NK-92 (cell line): Measurements from ENCODE around the gene PSG2.
"Not testable (repeated sequence)": the region's sequence is repeated elsewhere in the genome, so short reads cannot be mapped to it uniquely, and the experiment has no call there.

Source experiments
- DNase-seq: peaks from one replicate; lab custom pipeline; 2025; ENCODE audit not compliant: unreplicated experiment; lab: John Stamatoyannopoulos, UW

PSG2 gene

DNA sequence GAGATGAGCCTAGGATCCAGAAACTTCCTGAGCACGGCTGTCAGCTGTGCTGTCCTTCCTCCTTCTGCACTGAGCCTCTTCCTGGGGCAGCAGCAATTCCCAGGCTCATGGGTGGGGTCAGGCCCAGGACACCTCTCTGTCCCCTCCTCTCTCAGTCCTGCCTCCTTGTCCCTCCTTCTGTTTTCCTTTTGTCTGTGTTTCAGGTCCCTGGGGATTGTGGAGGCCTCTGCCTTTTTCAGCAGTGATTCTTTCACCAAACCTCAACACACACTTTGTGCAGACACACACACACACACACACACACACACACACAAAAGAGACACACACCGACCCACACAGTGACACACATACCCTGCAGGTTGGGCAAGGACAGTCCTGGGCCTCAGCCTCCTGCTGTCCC is at the start of gene PSG2:
Gene PSG2 (minus strand): TSS at position 101 of the 400 bp plus-strand sequence. CDS start 132 bp downstream, outside the sequence.
- not testable (repeated sequence) for DNase-seq

DNA sequence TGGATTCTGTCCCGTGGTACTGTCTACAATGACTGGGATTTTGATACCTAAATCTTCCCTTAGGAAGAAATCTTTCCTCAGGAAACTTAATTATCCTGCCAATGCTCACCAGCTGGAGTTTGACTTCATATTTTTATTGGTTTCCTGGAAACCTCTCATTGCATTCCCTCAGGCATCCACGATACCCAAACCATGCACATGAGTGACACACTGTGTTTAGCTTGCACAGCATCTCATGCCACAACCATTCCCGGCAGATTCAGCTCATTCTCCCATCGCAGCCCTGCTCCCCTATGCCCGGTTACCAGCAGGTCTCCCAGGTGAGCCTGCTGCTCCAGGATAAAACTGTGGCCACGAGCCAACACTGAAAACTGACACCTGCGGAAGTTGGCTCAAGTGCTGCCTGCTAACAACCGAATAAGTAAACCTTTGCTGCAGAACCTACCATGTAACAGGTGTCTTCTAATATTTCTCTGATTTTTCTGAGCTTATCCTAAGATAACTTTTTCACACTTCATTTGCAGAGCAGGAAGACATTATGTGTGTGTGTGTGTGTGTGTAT is 48.9 kb upstream of the PSG2 start:
- not testable (repeated sequence) for DNase-seq

DNA sequence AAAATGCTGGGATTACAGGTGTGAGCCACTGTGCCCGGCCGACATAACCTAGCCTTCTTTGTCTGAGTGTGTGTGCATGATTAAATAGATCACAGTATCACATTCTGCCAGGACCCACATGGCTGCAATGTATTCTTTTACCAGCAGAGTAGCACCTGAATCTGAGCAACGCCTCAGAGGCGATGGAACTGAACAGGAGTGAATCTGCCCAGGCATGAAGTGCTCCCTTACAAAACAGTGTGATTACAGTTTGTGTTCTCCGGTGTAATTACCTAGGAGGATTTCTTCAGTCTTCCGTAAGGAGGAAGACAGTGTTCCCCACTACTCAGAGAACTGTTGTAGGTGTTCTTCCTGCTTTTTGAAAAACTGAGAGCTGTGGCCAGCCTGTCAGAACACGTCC is 46.7 kb upstream of the PSG2 start:
- DNase-seq: not testable (repeated sequence)

DNA sequence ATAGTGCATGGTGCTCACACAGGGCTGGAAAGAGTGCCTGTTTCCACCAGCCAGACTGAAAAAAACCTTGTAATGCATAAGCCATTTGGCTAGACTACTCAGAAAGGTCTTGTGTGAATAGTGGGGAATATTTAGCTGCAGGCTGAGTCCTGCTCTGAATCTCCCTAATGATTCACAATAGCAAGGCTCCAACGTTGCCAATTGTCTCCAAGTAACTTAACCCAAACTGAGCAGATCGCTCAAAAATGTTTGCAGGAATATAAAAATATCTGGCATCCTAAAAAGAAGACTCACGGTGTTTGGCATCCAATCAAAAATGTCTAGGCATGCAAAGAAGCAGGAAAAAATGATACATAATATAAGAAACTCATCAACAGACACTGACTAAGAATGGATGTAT is 44.8 kb upstream of the PSG2 start:
- DNase-seq: not testable (repeated sequence)

DNA sequence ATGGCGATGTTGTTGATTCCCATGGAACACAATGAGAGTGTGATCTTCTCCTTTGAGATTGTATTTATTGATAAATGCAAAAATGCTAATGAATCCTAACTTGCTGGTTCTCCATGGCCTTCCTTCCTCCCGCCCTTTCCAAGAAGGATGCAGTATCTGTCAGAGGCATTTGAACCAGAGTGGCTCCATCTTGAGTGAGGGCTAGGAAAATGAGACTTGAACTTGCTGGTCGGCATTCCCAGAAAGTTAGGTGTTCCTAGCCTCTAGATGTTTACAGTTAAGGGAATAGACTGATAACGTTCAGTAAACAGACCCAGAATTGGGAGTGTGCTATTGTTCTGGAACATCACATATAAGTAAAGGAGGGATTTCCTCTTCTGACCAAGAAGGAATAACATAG is 44.2 kb upstream of the PSG2 start:
- no peak for DNase-seq

DNA sequence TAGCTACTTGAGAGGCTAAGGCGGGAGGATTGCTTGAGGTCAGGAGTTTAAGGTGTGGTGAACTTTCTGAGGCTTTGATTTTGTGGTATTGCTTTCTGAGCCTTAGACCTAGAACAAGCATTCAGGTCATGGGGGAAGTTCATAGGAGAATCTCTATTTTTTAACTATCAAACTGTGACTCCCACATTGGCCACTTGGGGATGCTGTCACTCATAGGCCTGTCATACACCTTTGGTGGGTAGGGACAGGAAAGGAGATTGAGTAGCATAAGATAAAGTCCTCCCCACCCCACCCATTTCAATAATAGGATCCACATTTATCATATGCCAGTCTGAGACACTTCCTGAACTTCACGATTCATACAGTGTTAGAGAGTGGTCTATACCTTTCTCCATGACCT is 41.9 kb upstream of the PSG2 start:
- DNase-seq: no peak

DNA sequence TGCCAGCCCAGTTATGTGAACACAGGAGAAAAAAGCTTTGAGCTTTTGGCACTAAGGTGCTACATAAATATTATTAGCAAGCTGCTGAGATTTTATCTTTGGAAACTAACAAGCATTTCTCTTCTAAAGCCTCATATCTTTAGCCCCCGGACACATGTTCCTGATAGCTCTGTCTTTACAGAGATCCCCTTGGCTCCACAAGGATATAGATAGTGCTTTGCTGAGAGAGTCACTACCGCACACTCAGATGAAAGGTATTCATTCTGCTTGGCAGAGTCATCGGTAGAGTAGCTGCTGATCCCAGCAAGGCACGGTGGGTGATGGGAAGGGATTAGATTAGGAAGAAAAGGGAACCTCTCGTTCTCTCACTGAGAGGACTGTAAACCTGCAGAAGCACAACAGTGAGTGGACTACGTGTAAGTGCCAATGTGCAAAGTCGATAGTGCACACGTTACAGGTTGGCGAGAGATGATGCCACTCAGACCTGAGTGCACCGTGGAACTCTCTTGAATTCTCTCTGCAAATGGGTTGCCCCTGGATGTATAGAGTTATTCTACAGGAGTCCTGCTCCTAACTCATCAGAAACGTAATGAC is 38.0 kb upstream of the PSG2 start:
- not testable (repeated sequence) for DNase-seq

DNA sequence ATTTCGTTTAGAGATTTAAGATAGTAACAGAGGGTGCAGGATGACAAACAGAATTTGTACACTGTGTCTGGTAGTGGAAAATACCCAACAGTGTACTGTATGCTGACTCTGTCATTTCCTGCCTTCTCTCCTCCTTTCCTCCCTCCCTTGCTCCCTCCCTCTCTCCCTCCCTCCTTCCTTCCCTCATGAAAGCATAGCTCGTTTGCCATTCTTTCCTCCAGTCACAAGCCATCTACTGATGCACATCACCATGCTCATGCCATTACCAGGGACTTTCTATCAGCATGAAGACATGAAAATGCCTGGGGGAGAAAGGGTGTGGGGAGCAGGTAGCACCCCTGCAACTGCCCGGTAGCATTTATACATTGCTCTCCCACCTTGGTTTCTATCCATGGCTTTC is 37.0 kb upstream of the PSG2 start:
- DNase-seq: not testable (repeated sequence)

DNA sequence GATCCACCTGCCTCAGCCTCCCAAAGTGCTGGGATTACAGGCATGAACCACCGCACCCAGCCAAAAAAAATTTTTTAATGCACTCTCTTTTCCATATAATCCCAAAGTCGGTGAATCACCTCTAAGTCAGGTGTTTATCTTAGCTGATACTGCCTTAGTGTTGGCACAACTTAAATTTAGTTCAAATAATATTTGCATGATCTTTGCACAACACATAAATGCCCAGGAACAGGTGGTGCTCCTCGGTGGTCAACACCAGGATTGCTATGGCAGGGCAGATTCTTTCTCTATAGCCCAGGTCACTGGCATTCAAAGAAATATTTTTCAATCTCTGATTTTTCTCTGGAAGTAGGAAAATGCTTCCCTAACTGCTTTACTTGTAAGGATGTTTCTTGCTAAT is 33.9 kb upstream of the PSG2 start:
- DNase-seq: not testable (repeated sequence)

DNA sequence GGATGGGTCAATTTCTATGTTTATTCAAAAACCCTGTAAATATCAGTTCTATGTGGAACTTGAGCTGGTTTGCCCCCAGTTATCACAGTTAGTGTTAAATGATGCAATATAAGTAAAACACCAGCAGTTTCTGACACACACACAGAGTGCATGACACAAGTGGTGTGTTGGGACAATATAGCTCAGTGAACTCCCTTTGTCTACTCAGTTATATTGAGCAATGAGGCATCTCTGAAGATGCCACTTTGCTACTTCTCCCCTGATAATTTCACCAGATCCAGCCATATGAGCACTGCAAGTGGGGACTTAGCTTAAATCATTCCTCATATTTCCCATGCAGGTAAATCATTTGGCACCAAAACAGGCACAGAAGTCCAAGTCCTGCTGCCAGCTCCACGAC is 33.0 kb upstream of the PSG2 start:
- not testable (repeated sequence) for DNase-seq

DNA sequence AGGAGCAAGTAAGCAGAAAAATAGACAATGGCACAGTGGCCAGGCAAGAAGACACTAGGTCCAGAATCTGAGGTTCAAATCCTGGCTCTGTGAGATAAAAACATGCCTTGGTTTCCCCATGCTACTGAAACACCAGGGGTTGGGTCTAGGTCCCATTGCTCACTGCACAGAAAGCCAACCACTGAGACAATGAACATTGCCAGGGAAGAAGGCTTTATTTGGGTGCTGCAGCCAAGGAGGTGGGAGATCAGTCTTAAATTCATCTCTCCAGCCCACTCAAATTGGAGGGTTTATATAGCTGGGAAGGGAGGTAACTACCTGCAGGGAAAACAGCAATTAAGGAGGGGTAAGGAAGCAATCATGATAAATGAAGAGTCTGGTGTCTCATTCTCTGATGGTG is 32.6 kb upstream of the PSG2 start:
- DNase-seq: not testable (repeated sequence)

DNA sequence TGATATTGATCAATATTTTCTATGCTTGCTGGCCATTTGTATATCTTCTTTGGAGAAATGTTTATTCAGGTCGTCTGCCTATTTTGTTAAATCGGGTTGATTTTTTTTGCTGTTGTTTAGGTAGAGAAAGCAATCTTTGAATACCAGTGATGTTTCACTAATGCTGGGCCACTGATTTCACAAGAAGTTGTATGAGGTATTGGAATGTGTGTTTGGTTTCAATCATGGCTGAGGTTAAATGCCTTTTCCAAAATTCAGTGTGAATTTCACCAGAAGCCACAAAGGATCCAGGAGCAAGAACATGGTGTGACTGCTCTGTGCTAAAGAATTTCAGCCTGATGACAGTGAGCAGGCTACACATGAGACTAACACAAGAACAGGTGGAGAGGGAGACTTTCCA is 32.1 kb upstream of the PSG2 start:
- DNase-seq: not testable (repeated sequence)

DNA sequence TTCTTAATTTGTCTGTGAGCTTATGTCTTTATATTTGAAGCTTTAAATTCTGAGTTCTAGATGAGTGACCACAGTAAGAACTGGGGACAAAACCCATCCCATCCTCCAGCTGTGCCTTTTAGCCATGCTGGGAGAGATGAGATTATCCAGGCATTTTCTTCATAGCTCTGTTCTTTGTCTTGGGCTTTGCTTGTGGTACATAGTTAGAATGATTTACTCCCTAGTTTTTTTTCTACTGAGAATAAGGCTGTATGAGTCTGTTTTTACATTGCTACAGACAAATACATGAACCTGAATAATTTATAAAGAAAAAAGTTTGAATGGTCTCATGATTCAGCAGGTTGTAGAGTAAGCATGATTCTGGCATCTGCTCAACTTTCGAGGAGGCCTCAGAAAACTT is 24.9 kb upstream of the PSG2 start:
- not testable (repeated sequence) for DNase-seq

DNA sequence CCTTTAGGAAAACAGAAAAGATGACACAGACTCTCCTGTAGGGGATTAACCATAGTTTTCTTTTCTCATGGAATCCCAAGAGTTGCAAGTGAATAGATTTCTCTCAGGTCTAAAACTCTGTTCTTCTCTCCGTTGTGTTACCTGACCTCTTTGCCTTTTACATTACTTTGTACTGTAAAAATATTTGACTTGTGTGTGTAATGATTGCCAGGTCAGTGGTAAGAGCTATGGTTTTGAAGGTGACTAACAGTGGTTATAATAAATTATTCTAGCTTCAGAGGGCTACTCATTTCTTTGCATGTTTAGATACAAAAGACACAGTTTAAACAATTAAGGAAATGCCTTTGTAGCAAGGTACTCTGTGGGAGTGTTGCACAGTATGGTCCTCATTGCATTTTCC is 23.0 kb upstream of the PSG2 start:
- no peak for DNase-seq

DNA sequence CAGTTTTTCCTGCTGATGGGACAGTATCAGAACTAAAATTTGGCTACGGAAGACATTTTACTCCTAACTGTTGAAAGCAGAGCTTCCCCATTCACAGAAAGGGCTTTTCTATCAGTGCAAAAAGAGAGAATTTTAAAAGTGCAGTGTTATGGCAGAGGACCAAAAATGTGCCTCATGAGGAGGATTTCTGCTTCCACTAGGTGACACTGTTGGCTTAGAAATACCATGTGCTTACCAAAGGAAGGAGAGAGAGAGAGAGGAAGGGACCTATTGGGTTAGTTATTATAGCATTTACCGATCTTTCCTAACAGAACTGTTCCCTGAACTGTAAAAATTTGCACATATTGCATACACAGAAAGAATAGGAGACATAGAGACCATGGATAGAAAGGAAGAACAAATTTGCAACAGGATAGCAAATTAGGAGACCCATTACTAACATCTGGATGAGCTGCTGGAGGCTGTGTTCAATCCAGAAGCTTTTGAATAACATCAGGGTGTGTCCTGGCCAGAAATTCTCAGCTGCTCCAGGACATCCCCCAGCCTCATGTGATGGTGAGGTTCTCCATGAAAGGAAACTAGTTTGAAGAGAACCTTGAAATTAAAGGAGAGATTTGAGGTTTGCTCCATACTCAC is 21.8 kb upstream of the PSG2 start:
- not testable (repeated sequence) for DNase-seq

DNA sequence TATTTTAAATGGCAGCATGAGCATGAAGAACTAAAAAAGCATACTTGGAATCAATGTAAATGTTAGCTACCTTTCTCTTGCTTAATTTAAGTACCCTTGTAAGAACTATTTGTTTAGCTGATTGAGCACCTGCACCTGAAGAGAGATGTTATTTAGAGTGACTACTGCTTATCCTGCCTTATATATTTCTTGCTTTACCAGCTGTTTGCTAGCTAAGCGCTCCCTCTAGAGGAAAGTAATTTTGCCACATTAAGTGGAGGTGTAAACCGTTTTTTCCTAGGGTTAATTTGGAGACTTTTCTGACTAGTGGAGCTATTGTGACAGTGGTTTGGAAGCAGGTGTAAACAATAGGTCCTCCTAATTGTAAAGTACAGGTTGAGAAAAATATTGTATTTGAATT is 19.4 kb upstream of the PSG2 start:
- no peak for DNase-seq

DNA sequence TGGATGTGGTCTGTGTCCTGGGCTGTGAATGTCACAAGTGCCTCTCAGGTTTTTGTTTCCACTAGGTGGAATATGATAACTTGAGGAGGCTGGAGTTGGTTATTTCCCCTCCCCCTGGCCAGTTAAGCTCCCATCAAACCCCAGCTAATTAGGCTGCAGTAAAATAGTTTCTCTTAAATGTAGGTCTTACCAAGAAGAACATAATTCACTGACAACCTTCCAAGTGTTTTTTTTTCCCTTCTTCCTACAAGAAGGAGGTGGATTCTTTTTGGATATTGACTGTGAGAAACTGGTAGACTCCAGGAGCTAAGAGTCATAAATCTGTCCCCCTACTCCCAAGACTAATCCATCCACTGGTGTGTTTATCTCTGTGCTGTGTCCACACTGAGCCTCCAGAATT is 15.9 kb upstream of the PSG2 start:
- DNase-seq: not testable (repeated sequence)

DNA sequence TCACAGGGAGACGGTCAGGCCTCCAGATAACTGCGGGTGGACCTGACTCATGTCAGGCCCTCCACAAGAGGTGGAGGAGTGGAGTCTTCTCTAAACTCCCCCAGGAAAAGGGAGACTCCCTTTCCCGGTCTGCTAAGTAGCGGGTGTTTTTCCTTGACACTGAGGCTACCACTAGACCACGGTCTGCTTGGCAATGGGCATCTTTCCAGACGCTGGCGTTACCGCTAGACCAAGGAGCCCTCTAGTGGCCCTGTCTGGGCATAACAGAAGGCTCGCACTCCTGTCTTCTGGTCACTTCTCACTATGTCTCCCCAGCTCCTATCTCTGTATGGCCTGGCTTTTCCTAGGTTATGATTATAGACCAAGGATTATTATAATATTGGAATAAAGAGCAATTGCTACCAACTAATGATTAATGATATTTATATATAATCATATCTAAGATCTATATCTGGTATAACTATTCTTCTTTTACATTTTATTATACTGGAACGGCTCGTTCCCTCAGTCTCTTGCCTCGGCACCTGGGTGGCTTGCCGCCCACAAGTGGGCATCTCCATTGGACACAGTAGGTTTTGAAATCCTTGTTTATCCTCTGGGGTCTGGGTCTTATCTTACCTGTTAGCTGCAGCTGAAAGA is 5.3 kb upstream of the PSG2 start:
- not testable (repeated sequence) for DNase-seq

DNA sequence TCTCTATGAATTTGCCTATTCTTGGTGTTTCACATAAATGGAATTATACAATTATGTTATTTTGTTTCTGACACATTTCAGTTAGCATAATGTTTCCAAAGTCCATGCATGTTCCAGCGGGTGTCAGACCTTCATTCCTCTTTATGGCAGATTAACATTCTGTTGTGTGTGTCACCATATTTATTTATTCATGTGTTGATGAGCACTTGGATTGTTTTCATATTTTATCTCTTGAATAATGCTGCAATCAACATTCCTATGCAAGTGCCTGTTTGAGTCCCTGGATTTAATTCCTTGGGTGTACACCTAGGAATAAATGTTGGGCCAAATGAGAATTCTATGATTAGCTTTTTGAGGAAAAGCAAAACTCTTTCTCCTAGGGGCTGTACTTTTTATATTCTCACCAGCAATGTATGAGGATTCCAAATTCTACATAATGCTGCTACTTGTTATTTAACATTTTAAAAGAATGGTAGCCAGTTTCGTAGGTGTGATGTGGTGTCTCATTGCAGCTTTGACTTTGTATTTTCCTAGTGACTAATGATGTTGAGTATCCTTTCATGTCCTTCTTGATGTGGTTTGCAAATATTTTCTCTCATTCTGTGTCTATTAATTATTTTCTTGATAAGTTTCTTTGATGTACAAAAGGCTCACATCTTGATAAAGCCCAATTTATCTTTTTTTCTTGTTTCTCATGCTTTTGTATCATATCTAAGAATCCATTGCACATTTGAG is 3.5 kb upstream of the PSG2 start:
- DNase-seq: not testable (repeated sequence)

DNA sequence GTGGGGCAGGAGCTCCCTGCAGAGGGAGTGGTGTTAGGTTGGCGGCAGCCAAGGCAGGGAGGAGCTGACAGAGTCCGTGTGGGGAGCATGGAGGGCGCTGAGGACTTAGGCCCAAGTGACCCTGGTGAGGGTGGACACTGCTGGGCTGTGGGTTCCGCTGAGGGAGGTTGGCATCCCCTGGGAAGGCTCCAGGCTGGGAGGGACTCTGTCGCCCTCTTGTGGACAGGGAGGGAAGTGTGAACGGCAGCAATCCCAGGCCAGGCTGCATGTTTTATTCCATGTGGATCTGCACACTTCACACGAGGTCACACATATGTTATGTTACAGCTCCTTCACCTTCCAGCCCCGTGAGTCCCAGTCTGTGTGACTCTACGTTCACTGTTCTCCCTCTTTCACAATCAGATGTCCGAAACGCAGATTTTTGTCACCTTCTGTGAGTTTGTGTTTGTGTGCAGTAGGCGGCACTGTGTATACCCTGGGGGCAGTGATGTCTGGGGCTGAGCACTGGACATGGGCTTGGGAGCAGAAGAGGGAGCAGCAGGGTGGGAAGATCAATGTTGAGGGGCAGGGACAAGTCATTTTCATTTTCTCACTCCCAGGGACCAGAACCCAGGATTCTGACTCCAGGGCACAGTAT is 1.8 kb upstream of the PSG2 start:
- DNase-seq: not testable (repeated sequence)

DNA sequence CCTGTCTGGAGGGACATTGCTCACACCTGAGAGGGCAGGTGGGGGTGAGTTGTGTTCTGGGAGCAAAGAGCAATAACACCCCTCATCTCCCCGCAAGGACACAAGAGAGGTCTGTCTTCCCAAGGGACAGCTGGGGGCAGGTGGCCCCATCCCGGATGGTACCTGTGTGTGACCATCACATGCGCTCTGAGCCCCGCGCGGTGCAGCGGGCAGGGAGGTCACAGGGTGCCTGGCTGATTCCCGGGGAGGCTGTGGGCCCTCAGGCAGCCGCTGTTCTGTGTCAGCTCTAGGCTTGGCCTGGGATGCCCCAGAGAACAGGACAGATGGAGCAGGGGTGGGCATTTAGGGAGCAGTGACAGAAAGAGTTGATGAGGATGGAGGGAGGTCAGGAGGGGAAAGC is 1.2 kb upstream of the PSG2 start:
- not testable (repeated sequence) for DNase-seq
